Choroid plexus epithelial cell (primary cell): ENCODE measurements around the gene ERI3.

ENCODE experiments used
- DNase-seq: peaks from one replicate; pipeline ENCODE4 v3.0.0-alpha.2; 2010; ENCODE audit warnings: low read depth
- H3K4me3 ChIP-seq: 2 replicates; pipeline ENCODE4 v1.5.1; 2011; ENCODE audit warnings: low read depth, mild to moderate bottlenecking, control low read depth, low read length, moderate library complexity
- CTCF ChIP-seq: conservative IDR thresholded peaks from 2 replicates; pipeline ENCODE4 v1.5.1; 2011; ENCODE audit warnings: low read depth, mild to moderate bottlenecking, control low read depth, inconsistent platforms, low read length, moderate library complexity

ERI3 gene

GRCh38 chr1:44290250-44291094, 64.6 kb downstream of the ERI3 start:
- no peak overlapping the region for H3K4me3 ChIP-seq
- TF ChIP-seq CTCF = no peak
- DNase-seq = no peak

- no peak for TF ChIP-seq CTCF
- no peak for DNase-seq
Measured at GRCh38 chr1:44289530-44289929, 65.5 kb downstream of the ERI3 start.

GRCh38 chr1:44288883-44289282, 66.2 kb downstream of the ERI3 start:
- DNase-seq = no peak
- H3K4me3 ChIP-seq = no peak overlapping the region
- no peak for TF ChIP-seq CTCF

More at GRCh38 chr1:44289530-44289929, 65.5 kb downstream of the ERI3 start:
- no peak overlapping the region for H3K4me3 ChIP-seq

GRCh38 chr1:44284184-44284583, 70.9 kb downstream of the ERI3 start:
- TF ChIP-seq CTCF = no peak
- H3K4me3 ChIP-seq = no peak overlapping the region
- no peak for DNase-seq

GRCh38 chr1:44283524-44284173, 71.4 kb downstream of the ERI3 start:
- H3K4me3 ChIP-seq = no peak overlapping the region
- no peak for DNase-seq
- TF ChIP-seq CTCF = no peak

- no peak overlapping the region for H3K4me3 ChIP-seq
- no peak for TF ChIP-seq CTCF
- no peak for DNase-seq
Measured at GRCh38 chr1:44282704-44283426, 72.2 kb downstream of the ERI3 start.
